GM19372 (cell line): Measurements from ENCODE around the gene RPP25L.

ENCODE experiments used
- ATAC-seq: cut with Tn5 transposase; IDR thresholded peaks from one replicate; pipeline ENCODE4 v1.9.1; 2021; ENCODE audit warnings: mild to moderate bottlenecking, low read depth, moderate library complexity; ENCODE audit not compliant: unreplicated experiment

Gene RPP25L

GRCh38 chr9:34612788-34613390, 992 bp upstream of the RPP25L start:
- no peak for ATAC-seq

GRCh38 chr9:34611251-34611810, 566 bp downstream of the RPP25L start:
- ATAC-seq = peak; percentile 5

DNA sequence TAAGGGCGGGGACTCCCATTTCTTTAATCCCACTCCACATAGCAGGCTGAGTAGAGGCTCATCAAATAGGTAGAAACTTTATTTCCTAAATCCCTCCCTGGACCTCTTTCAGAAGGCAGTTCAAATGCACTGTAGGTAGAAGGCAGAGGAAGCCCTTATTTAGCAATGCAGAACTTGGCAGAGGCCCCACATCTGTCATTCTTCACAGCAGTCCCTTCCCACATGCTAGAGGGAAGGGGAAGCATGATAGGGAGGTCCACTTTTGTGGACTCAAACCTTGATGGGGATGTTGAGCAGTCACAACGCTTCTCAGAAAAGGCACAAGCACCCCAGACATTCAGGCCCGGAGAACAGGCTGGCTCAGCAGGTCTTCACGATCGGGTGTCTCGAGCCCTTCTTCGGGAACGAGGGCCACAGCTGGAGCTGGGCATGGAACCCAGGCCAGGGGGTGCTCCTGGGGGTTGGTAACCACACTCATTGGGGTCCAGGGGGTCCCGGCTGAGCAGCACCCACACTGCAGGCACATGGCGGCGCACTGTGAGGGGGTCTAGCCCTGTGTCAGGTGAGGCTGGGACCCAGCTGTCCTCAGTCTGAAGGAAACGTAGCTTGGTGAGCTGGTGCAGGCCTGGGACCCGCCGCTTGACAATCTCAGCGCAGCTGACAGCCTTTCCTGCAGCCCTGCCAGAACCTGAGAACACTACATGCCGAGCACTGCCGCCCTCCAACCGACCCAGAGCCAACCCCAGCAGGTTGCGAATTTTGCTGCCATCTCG, 1.3 kb downstream of the RPP25L start:
- no peak for ATAC-seq

DNA sequence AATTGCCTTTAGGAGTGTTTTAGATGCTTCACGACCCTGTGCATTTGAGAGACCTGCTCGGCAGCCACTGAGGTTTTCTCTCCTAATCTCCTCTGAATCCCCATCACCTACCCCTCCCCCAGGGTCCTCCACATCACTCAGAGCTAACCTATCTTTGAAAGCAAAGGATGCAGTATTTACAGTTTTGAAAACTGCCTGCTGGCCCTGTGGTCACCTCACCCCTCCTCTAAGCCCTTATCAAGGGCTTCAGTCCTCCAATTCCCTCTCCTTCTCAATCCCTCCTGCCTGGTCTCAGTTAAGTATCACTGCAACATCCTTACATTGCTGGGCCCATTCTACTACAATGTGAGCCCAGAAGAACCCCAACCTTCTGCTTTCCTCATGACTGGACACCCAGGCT, 4.6 kb downstream of the RPP25L start:
- ATAC-seq = no peak

GRCh38 chr9:34606905-34607304, 5.0 kb downstream of the RPP25L start:
- no peak for ATAC-seq

- ATAC-seq = no peak
These were observed 5.7 kb downstream of the RPP25L start for GRCh38 chr9:34606190-34606589.

DNA sequence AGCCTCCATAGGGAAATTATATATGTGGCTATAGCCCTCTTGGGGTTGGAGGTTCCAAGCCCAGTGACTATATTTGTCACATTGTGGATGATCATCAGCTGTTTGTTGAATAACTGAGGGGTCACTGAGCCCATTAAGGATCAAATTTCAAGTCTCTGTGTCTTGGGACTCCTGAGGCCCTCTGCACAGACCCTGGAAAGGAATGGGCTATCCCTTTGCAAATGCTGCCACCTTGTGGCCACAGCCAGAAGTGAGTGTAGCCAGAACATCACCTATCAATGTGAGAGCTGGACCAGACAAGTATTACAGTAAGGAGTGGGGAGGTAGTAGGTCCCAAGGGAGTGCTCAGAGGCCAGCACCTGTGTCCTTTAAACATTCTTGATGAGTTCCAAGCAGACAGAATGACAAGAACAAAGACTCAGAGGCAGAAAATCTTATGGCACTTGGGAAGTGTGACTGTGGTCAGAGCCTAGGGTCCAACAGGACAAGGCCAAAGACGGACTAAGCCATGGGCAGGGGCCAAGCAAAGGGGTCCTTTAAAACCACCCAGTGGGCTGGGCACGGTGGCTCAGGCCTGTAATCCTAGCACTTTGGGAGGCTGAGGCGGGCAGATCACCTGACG, 8.2 kb downstream of the RPP25L start:
- no peak for ATAC-seq

DNA sequence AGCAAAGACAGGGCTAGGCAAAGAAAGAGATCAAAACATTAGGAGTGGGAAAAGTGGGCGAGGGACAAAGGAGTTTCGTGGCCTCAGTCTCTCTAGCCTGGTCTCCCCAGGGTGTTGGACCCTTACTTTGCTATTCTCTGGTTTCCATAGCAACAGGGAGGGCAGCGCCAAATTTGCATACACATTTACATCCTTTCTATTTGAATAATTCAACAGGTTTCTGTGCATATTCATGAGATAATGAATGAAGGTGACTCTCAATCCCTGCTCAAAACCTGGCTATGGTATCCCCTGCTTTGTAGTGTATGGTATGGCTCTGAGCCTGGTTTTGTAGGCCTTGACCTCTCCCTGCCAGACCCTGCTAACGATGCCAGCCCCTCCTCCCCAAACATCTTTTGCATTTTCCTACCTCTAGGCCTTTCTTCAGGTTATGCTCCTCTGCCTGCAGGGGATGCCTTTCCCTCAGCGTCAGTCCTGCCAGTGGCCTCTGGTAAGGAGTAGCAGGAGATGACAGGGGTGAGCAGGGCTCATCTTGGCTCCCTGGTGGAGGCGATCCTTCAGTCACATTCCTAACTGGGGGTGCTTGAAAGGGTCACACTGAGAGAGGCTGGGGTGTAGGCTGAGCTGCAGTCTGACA, 9.8 kb downstream of the RPP25L start:
- no peak for ATAC-seq

DNA sequence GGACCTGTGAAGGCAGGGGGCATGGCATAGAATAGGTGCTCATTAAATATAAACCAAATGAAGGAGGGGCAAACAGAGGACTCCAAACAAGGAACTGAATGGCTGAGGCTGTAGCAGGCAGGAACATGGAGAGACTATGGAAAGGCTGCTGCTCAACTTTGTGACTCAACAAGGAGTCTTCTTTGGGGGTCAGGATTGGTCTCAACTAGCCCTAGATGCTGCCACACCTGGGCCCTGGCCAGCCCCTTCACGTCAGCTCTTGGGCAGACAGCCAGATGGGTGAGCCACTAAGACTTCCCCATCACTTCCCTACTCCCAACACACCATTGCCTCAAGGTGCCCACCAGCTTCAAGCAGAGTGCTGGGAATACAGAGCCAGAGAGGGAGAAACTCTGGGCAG, 11.0 kb downstream of the RPP25L start:
- ATAC-seq = no peak

- ATAC-seq = no peak
These were observed 12.4 kb downstream of the RPP25L start for GRCh38 chr9:34599546-34599945.

DNA sequence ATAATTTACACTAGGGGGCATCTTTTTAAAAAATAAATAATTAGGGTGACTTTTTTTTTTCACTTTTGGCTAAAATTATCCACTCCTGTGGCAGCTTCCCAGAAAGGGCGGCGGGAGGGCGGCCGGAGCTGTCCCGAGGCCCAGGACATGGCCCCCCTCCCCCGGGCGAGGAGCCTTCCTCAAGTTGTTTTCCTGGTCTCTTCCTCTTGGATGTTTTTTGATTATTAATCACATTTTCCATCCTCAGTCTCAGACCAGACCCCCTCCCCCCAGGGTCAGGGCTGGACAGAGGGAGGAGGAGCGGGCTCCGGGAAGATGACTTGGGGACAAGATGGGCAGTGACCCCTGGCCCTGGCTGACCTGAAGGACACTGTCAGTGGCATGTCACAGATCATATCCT, 17.7 kb downstream of the RPP25L start:
- ATAC-seq = no peak

DNA sequence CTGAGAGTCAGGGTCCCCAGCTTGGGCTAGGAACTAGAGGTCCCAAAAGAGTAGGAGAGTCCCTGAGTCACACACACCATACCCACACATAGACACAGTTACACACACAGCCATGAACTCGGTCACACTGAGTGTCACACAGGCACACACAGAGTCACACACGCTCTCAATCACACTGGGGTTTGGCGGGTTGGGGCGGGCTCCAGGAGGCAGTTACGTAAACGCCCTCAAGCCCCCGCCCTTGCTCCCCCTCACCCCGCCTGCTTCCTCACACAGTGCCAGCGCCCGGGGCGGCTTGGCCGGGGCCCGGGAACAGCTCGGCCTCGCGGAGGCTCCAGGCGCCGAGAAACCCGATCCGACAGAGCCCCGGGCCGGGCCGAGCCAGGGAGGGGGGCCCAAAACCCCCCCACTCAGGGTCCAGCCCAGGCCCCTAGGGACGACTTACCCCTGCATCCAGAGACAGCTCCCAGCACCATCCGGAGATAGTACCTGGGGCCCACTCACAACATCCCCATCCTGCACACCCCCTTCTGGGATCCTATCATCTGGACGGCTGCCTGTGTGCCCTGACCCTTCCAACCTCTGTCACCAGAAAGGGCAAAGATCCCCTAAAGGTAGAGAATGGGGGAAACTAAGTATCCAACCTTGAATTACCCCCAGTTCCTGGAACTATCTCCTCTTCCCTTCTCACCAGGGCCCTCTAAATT, 18.8 kb downstream of the RPP25L start:
- ATAC-seq = no peak

DNA sequence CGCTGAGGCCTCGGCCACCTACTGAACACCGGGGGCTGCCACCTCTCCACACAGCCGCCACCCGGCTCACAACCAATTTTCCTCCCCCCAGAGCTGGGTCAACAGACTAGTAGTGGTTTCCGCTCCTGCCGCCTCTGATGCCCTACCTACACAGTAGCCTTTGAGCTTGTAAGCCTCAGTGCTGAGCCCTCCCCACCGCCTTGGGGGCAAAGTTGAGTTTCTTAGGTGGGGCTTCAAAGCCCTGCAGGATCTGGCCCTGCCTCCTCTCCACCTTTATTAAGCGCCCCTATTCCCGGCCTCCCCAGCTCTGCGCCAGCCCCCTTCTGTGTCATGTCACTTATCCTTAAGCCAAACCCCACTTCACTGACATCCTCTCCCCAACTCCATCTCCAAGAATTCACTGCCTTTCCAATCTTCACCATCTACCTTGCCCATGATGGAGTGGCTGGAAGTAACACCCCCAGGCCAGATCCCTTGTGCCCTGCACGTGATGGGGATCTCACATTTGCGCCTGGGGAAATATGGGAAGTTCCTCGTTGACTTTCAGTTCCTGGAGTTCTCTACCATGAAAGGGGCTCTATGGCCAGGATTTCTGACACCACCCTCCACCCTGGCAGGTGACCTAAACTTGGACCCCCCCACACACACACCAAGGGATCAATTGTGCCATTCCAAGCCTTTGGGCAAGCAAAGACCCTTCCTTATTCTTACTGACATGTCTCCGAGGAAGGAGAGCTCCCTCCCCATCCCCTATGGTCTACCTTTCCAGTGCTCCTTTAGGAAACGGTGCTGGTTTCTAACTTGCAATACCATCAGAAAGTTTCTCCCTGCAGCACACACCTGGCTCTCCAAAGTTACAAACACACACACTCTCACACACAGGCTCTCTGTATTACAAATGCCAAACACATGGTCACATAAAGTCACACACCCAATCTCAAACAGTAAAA, 19.7 kb downstream of the RPP25L start:
- no peak for ATAC-seq

- ATAC-seq = no peak
These were observed 20.5 kb downstream of the RPP25L start for GRCh38 chr9:34591248-34591916.

DNA sequence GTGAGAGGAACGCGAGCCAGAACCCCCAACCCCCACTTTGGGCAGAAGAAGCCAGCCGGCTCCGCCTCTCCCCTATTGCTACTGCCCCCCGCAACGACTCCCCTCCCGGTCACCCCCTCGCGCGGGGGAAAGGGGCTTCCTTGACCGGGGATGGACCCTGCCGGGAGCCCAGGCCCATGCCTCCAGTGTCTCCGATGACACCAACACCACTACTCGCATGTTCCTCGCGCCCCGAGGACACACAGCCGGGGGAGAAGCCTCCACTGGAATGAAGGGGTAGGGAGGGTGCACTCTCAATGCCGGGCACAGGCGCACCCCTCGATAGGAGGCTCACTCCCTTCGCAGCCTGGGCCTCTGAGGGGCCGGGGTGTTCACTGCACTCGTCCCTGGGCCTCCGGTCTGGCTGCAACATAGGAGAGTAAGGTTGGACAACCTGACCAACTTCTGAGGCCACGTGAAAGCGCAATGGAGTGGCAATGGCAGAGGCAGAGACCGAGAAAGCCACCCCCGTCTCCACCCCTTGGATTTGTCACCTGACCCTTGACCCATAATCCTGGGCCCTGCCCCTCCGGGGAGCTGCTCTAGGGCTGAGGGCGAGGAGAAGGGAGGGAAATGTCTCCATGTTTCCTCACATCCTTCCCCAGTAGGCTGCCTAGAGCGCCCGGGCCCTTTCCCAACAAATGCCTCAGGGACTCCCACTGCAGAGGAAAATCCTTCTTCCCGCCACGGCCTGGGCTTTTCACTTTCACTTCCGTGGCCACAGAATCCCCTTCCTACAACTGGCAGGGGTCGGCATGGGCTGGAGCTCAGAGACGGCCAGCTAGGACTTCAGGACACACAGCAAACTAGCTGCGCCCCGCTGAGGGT, 21.3 kb downstream of the RPP25L start:
- ATAC-seq = no peak

DNA sequence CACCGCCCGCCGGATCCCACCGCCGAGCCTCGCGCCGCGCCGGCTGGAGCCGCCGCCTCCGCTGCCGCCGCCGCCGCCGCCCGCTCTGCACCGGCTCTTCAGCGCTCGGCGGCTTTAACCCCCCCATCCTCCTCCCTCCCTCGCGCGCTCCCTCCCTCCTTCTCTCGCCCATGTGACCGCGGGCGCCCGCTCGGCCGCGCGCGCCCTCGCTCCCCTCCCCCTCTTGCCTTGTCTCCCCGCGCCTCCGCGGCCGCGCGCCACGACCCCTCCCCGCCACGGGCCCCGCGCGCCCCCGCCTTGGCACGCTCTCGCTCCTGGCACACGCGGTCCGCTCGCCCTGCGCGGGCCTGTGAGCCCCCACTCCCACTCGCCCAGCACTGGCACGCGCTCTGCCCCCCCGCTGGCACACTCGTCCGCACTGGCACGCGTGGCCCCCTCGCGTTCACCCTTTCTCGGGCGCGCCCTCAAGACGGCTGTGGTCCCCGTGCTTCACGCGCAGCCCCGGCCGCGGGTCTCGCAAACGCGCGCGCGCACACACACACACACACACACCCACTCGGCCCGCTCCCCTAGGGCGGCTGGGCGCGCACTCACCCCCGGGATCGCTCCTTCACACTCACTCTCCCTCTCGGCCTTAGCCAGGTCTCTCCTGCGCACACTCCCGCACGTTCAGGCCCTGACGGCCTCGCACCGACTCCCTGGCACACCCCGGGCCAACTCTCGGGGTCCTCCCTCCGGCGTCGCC, 22.1 kb downstream of the RPP25L start, which contains the start of gene CNTFR:
CNTFR (minus strand) TSS at position 89 of the 745 bp plus-strand sequence. CDS start 20,743 bp downstream, outside the sequence.
- no peak for ATAC-seq
